GM21360 (cell line): ENCODE measurements around the gene LRRC7.

Source experiments
- ATAC-seq: cut with Tn5 transposase; IDR thresholded peaks from one replicate; pipeline ENCODE4 v1.9.1; 2021; ENCODE audit warnings: mild to moderate bottlenecking, moderate library complexity; ENCODE audit not compliant: unreplicated experiment

The LRRC7 gene

GRCh38 chr1:69567652-69568420, at the start of gene LRRC7:
Gene LRRC7 (plus strand): TSS chr1:69567922. CDS start chr1:69568640, 718 bp downstream.
- peak; percentile 5 for ATAC-seq

GRCh38 chr1:69519006-69519405, 48.7 kb upstream of the LRRC7 start:
- ATAC-seq = no peak

GRCh38 chr1:69520326-69520725, 47.4 kb upstream of the LRRC7 start:
- no peak for ATAC-seq

GRCh38 chr1:69523032-69523431, 44.7 kb upstream of the LRRC7 start:
- no peak for ATAC-seq

- ATAC-seq = no peak
These were observed 44.3 kb upstream of the LRRC7 start for GRCh38 chr1:69523461-69523860.

- ATAC-seq = no peak
These were observed 43.7 kb upstream of the LRRC7 start for GRCh38 chr1:69524015-69524414.

- ATAC-seq = no peak
These were observed 40.4 kb upstream of the LRRC7 start for GRCh38 chr1:69527273-69527672.

GRCh38 chr1:69528376-69528775, 39.3 kb upstream of the LRRC7 start:
- ATAC-seq = no peak

- no peak for ATAC-seq
These were observed 34.4 kb upstream of the LRRC7 start for GRCh38 chr1:69533343-69533742.

GRCh38 chr1:69534829-69535228, 32.9 kb upstream of the LRRC7 start:
- no peak for ATAC-seq

GRCh38 chr1:69535490-69535889, 32.2 kb upstream of the LRRC7 start:
- no peak for ATAC-seq

- no peak for ATAC-seq
These were observed 27.7 kb upstream of the LRRC7 start for GRCh38 chr1:69540052-69540451.

- ATAC-seq = no peak
These were observed 16.0 kb upstream of the LRRC7 start for GRCh38 chr1:69551476-69552324.

GRCh38 chr1:69553726-69554125, 14.0 kb upstream of the LRRC7 start:
- no peak for ATAC-seq

- ATAC-seq = no peak
These were observed 876 bp downstream of the LRRC7 start for GRCh38 chr1:69568421-69569174.

- ATAC-seq = no peak
These were observed 1.4 kb downstream of the LRRC7 start for GRCh38 chr1:69569175-69569541.

- no peak for ATAC-seq
These were observed 2.0 kb downstream of the LRRC7 start for GRCh38 chr1:69569576-69570328.

GRCh38 chr1:69570356-69570755, 2.6 kb downstream of the LRRC7 start:
- no peak for ATAC-seq

GRCh38 chr1:69572921-69573320, 5.2 kb downstream of the LRRC7 start:
- no peak for ATAC-seq

- no peak for ATAC-seq
These were observed 6.2 kb downstream of the LRRC7 start for GRCh38 chr1:69573911-69574310.

- no peak for ATAC-seq
These were observed 17.9 kb downstream of the LRRC7 start for GRCh38 chr1:69585666-69586065.
